ENCODE results near the gene SAT1.
A peak's percentile ranks its signal among the peaks of the same experiment; 100 is the strongest.

The SAT1 gene

DNA sequence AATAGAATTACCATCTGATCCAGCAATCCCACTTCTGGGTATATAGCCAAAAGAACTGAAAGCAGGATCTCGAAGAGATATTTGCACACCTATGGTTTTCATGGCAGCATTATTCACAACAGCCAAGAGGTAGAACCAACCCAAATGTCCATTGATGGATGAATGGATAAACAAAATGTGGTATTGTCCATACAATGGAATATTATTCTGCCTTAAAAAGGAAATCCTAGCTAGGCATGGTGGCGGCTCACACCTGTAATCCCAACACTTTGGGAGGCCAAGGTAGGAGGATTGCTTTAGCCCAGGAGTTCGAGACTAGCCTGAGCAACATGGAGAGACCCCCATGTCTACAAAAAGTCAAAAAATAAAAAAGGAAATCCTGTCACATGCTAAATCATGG is 27.3 kb downstream of the SAT1 start:
- no peak for DNase-seq (ENCODE audit: low spot score)

DNA sequence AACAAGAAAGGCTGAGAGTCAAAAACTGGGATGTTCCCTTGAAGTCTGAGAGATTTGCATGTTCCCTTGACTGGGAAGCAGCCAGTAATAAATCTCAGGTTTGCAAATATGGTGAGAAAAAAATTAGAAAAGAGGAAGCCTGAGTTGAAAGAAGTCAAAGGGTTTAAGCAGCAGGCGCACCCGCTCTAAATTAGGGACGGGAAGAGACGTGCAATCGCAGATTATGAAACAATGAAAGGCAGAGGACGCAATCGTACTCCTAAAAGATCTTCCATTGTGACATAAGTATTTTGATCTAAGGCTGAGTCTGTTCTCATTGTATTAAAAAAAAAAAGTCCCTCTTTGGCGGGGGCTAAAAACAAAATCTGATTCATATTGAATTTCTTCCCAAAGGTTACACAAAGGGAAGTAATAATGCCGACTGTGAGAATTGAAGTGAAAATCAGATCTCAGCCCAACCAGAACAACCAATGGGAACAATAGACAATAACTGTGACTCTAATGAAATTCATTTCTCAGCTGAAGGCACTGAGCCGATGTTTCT is 28.2 kb downstream of the SAT1 start:
- peak; percentile 51 for DNase-seq (ENCODE audit: low spot score)

DNA sequence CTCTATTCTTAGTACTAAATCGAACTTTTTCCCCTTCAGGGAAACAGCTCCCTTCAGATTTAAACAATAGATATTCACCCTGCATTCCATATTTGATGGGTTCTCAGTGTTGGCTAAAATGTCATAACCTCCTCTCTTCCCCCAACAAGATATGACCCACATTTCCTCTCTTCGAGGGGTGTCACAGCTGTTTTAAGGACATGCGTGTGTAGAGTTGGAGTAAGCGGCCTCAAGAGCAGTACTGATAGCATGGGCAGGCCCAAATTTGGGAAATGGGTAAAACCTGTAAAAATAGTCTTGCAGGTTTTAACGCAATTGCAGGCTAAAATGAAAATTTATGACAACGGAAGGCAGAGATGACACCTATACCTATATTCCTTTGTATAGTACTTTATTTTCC is 28.7 kb downstream of the SAT1 start:
- no peak for DNase-seq (ENCODE audit: low spot score)

DNA sequence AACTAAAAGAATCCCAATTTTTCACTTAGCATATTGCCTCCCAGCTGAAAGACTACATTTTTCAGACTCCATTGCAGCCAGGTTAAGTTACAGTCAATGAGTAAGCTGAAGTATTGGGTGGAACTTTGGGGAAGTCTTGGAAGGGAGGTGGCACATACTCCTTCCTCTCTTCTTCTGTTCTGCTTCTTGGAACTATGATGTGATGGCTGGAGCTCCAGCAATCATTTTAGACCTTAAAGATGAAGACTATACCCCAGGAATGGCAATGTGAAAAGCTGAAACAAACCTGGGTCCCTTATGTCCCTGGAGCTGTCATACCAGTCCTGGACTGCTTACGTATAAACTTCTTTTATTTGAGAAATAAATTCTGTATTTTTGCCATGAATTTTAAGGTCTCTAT is 30.8 kb downstream of the SAT1 start:
- no peak for DNase-seq (ENCODE audit: low spot score)

DNA sequence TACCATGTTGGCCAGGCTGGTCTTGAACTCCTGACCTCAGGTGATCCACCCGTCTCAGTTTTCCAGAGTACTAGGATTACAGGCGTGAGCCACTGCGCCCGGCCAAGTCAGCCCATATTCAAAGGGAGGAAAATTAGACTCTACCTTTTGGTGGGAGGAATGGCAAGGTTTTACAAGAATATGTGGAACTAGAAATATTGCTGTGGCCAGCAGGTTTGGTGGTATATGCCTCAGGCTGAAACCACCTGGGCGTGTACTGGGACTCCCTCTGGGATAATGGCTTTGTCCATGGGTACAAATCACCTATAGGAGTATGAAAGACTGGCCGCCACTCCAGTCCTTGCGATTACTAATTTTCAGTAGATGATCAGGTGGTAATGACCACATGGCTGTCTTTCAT is 32.4 kb downstream of the SAT1 start:
- no peak for DNase-seq (ENCODE audit: low spot score)

- no peak for DNase-seq (ENCODE audit: low spot score)
These were observed 33.2 kb downstream of the SAT1 start for GRCh38 chrX:23816179-23816578.

- no peak for DNase-seq (ENCODE audit: low spot score)
These were observed 35.0 kb downstream of the SAT1 start for GRCh38 chrX:23817979-23818336.

DNA sequence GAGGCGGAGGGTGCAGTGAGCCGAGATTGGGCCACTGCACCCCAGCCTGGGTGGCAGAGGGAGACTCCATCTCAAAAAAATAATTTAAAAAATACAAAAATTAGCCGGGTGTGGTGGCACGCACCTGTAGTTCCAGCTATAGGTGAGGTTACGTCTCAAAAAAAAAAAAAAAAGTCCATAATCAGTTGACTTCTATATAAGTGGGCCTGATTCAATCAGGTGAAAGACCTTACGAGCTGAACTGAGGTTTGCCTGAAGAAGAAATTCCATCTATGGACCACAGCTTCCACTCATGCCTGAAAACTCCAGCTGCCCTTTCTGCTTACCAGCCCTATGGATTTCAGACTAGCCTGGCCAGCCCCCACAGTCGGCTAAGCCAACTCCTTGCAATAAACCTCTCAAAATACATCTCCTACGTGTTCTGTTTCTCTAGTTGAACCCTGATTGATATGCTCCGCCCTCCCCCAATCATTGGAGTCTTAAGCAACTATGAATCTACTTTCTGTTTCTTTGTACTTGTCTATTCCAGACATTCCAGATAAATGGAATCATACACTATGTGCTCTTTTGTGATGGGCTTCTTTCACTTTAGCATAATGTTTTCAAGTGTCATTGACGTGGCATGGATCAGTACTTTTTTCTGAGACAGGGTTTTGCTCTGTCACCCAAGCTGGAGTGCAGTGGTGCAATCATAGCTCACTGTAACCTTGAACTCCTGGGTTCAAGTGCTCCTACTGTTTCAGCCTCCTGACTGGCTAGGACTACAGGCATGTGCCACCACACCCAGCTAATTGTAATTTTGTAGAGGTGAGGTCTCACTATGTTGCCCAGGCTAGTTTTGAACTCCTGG is 36.6 kb downstream of the SAT1 start:
- no peak for DNase-seq (ENCODE audit: low spot score)

- DNase-seq (ENCODE audit: low spot score): no peak
These were observed 37.3 kb downstream of the SAT1 start for GRCh38 chrX:23820235-23820782.

- no peak for DNase-seq (ENCODE audit: low spot score)
These were observed 38.9 kb downstream of the SAT1 start for GRCh38 chrX:23821847-23822246.

GRCh38 chrX:23822397-23822796 is 39.4 kb downstream of the SAT1 start:
- DNase-seq (ENCODE audit: low spot score): peak; percentile 62

- DNase-seq (ENCODE audit: low spot score): no peak
These were observed 39.9 kb downstream of the SAT1 start for GRCh38 chrX:23822841-23823240.

GRCh38 chrX:23825675-23826074 is 42.7 kb downstream of the SAT1 start:
- DNase-seq (ENCODE audit: low spot score): no peak

DNA sequence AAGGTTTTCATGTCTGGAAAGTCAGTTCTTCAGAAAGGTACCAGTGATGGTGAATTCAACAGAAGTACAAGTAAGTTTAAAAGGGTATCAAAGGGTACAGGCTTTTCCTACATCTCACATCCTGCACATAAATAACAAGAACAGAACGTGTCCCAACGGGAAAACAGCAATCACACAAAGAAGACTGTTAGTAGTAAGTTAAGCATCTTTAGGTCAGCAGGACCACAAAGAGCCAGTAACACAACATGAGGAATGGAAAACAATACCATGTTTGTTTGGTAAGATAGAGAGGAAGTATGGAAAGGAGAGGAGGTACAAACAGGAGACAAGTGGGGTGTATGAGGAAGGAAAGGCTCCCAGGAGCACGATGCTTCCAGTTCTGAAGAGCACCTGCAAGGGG is 43.2 kb downstream of the SAT1 start:
- no peak for DNase-seq (ENCODE audit: low spot score)

- DNase-seq (ENCODE audit: low spot score): no peak
These were observed 43.7 kb downstream of the SAT1 start for GRCh38 chrX:23826653-23827052.

DNA sequence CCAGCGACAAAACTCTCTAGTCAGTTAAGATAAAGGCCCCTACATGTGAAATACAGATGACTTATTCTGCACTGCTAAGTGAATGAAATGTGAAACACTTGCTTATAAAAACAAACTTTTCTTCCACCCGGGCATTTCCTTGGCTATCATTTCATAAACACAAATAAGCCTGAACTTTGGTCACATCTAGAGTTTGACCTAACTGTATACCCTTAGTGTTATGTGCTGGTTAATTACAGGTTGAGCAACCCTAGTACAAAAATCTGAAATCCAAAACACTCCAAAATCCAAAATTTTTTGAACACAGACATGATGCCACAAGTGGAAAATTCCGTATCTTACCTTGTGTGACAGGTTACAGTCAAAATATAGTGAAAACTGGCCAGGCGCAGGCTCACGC is 45.9 kb downstream of the SAT1 start:
- DNase-seq (ENCODE audit: low spot score): no peak

GRCh38 chrX:23832721-23833120 is 49.7 kb downstream of the SAT1 start:
- no peak for DNase-seq (ENCODE audit: low spot score)
